ELR (cell line): ENCODE data around the gene DHRS3.

Experiments used
- DNase-seq: peaks from one replicate; pipeline ENCODE4 v3.0.0-alpha.2; 2015; ENCODE audit warnings: low read depth

The DHRS3 gene

GRCh38 chr1:12552951-12553921 lies 64.8 kb downstream of the DHRS3 start:
- no peak for DNase-seq

- DNase-seq, result no peak
Observed at GRCh38 chr1:12552111-12552888, 65.7 kb downstream of the DHRS3 start.

GRCh38 chr1:12551584-12551983 lies 66.4 kb downstream of the DHRS3 start:
- no peak for DNase-seq

- DNase-seq, result peak; percentile 95
Observed at GRCh38 chr1:12549460-12550349, 68.3 kb downstream of the DHRS3 start.

- DNase-seq, result peak; percentile 38
Observed at GRCh38 chr1:12548973-12549459, 69.0 kb downstream of the DHRS3 start.

GRCh38 chr1:12548279-12548972 lies 69.6 kb downstream of the DHRS3 start:
- no peak for DNase-seq

GRCh38 chr1:12547586-12548225 lies 70.3 kb downstream of the DHRS3 start:
- DNase-seq, result no peak

GRCh38 chr1:12546771-12547585 lies 71.0 kb downstream of the DHRS3 start:
- DNase-seq, result no peak

- no peak for DNase-seq
Observed at GRCh38 chr1:12544992-12545391, 73.0 kb downstream of the DHRS3 start.

GRCh38 chr1:12544357-12544756 lies 73.7 kb downstream of the DHRS3 start:
- no peak for DNase-seq

GRCh38 chr1:12543740-12544154 lies 74.3 kb downstream of the DHRS3 start:
- DNase-seq, result no peak

- DNase-seq, result no peak
Observed at GRCh38 chr1:12542616-12543592, 75.1 kb downstream of the DHRS3 start.

GRCh38 chr1:12542138-12542465 lies 75.9 kb downstream of the DHRS3 start:
- DNase-seq, result no peak

- DNase-seq, result peak; percentile 27
Observed at GRCh38 chr1:12541274-12542137, 76.5 kb downstream of the DHRS3 start.

- no peak for DNase-seq
Observed at GRCh38 chr1:12540580-12541273, 77.3 kb downstream of the DHRS3 start.

- peak; percentile 79 for DNase-seq
Observed at GRCh38 chr1:12539705-12540579, 78.1 kb downstream of the DHRS3 start.
